Upper lobe of left lung (tissue), 4 donors: ENCODE results near the gene VIT.

Experiments
- CTCF ChIP-seq, 6 experiments: fragments of 450-650 bp in 4 of 6; fragments of 200-600 bp in 2 of 6; sonication (generic) in 2 of 6; IDR thresholded peaks; one replicate each; pipeline ENCODE4 v1.5.1; 2016 to 2019; ENCODE audit warnings: antibody characterized with exemption in 6 of 6
- POLR2AphosphoS5 ChIP-seq, 2 donors: sonication (generic); formaldehyde crosslinking; IDR thresholded peaks; one replicate each; pipeline ENCODE4 v1.5.1; 2017; ENCODE audit warnings: antibody characterized with exemption in 2 of 2

- TF ChIP-seq POLR2AphosphoS5 (IDR thresholded peaks at IDR 0.05) (no peak), CTCF (IDR thresholded peaks at IDR 0.05) (no peak)
These were observed 137.7 kb downstream of the VIT start for GRCh38 chr2:36834203-36834602.
